GM10266 (cell line): ENCODE measurements around the gene ARHGAP22.

Experiments used
- DNase-seq: peaks from one replicate; pipeline ENCODE4 v3.0.0; 2012; ENCODE audit errors: extremely low spot score
- CTCF ChIP-seq: IDR thresholded peaks from 2 replicates; pipeline ENCODE4 v1.5.1; 2012; ENCODE audit warnings: mild to moderate bottlenecking, low read depth; ENCODE audit not compliant: control insufficient read depth, insufficient read depth; ENCODE audit errors: missing control alignments

Gene ARHGAP22

GRCh38 chr10:48548531-48549135 is 56.2 kb downstream of the ARHGAP22 start:
- DNase-seq = no peak
- no peak for TF ChIP-seq CTCF

- no peak for DNase-seq
- TF ChIP-seq CTCF = no peak
These were observed 56.9 kb downstream of the ARHGAP22 start for GRCh38 chr10:48547981-48548380.

GRCh38 chr10:48547061-48547895 is 57.6 kb downstream of the ARHGAP22 start:
- DNase-seq = no peak
- TF ChIP-seq CTCF = no peak

- DNase-seq = no peak
- TF ChIP-seq CTCF = no peak
These were observed 59.3 kb downstream of the ARHGAP22 start for GRCh38 chr10:48545462-48546145.

- no peak for TF ChIP-seq CTCF
- no peak for DNase-seq
These were observed 61.6 kb downstream of the ARHGAP22 start for GRCh38 chr10:48543182-48543844.

- TF ChIP-seq CTCF = no peak
- DNase-seq = no peak
These were observed 62.2 kb downstream of the ARHGAP22 start for GRCh38 chr10:48542471-48543181.
